A549 (cell line): ENCODE measurements around the gene IFRD1.

ENCODE experiments used
- EP300 ChIP-seq, 2 experiments: fragments of >200 bp; sonication (Bioruptor Twin); formaldehyde crosslinking; IDR thresholded peaks; 2 replicates in 1 of 2; 3 replicates in 1 of 2; pipeline ENCODE4 v1.6.1; 2016 to 2017
- MYC ChIP-seq: IDR thresholded peaks from 2 replicates; pipeline ENCODE4 v1.6.1; 2012; ENCODE audit warnings: mild to moderate bottlenecking, inconsistent platforms, low read length, improper control_type of control experiment, borderline replicate concordance
- NR3C1 ChIP-seq: fragments of >200 bp; sonication (Bioruptor Twin); formaldehyde crosslinking; IDR thresholded peaks from 3 replicates; pipeline ENCODE4 v1.6.1; 2017
- RNF2 ChIP-seq: fragments of 200-600 bp; sonication (generic); IDR thresholded peaks from 2 replicates; pipeline ENCODE4 v1.6.1; 2016; ENCODE audit warnings: low read depth, mild to moderate bottlenecking, antibody characterized with exemption, moderate library complexity, borderline replicate concordance
- ZFP36 ChIP-seq: fragments of 450-650 bp; IDR thresholded peaks from 2 replicates; pipeline ENCODE4 v1.6.1; 2014; ENCODE audit warnings: borderline replicate concordance; ENCODE audit not compliant: partially characterized antibody
- TF ChIP-seq, protein P1 (sequence below): fragments of >200 bp; sonication (Bioruptor Twin); formaldehyde crosslinking; IDR thresholded peaks from 3 replicates; pipeline ENCODE4 v1.5.1; 2016
- TF ChIP-seq, protein P2 (sequence below): fragments of 200-600 bp; sonication (generic); IDR thresholded peaks from 2 replicates; pipeline ENCODE4 v1.6.1; 2016; ENCODE audit warnings: antibody characterized with exemption, mild to moderate bottlenecking, moderate library complexity

DNA sequence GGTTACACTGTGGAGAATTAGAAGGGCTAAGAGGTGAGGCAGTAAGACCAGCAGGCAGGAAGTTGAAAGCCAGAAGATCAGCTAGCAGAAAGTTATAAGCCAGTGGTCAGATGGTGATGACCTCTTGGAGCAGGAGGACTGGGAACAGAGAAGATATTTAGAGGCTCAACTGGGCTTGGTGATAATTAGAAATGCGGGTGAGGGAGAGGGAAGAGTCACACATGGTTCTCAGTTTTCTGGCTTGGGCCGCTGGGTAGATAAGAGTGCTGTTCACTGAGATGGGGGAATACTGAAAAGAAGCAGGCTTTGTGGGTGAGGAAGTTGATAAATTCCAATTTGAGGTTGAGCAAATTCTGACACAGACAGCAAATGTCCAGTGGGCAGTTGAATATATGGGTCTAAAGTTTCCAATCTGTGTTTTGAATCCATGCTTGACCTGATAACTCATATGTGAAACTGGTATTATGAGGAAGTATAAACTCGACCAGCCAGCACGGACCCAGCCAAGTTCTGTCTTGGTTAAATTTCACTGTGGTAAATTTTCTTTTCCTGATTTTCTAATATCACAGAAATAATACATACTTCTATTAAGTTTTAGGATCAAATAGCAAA lies 53.2 kb downstream of the IFRD1 start:
- TF ChIP-seq, protein P1, sequence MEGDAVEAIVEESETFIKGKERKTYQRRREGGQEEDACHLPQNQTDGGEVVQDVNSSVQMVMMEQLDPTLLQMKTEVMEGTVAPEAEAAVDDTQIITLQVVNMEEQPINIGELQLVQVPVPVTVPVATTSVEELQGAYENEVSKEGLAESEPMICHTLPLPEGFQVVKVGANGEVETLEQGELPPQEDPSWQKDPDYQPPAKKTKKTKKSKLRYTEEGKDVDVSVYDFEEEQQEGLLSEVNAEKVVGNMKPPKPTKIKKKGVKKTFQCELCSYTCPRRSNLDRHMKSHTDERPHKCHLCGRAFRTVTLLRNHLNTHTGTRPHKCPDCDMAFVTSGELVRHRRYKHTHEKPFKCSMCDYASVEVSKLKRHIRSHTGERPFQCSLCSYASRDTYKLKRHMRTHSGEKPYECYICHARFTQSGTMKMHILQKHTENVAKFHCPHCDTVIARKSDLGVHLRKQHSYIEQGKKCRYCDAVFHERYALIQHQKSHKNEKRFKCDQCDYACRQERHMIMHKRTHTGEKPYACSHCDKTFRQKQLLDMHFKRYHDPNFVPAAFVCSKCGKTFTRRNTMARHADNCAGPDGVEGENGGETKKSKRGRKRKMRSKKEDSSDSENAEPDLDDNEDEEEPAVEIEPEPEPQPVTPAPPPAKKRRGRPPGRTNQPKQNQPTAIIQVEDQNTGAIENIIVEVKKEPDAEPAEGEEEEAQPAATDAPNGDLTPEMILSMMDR = no peak
- TF ChIP-seq, protein P2, sequence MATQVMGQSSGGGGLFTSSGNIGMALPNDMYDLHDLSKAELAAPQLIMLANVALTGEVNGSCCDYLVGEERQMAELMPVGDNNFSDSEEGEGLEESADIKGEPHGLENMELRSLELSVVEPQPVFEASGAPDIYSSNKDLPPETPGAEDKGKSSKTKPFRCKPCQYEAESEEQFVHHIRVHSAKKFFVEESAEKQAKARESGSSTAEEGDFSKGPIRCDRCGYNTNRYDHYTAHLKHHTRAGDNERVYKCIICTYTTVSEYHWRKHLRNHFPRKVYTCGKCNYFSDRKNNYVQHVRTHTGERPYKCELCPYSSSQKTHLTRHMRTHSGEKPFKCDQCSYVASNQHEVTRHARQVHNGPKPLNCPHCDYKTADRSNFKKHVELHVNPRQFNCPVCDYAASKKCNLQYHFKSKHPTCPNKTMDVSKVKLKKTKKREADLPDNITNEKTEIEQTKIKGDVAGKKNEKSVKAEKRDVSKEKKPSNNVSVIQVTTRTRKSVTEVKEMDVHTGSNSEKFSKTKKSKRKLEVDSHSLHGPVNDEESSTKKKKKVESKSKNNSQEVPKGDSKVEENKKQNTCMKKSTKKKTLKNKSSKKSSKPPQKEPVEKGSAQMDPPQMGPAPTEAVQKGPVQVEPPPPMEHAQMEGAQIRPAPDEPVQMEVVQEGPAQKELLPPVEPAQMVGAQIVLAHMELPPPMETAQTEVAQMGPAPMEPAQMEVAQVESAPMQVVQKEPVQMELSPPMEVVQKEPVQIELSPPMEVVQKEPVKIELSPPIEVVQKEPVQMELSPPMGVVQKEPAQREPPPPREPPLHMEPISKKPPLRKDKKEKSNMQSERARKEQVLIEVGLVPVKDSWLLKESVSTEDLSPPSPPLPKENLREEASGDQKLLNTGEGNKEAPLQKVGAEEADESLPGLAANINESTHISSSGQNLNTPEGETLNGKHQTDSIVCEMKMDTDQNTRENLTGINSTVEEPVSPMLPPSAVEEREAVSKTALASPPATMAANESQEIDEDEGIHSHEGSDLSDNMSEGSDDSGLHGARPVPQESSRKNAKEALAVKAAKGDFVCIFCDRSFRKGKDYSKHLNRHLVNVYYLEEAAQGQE = no peak
- TF ChIP-seq MYC = no peak
- no peak for TF ChIP-seq ZFP36
- no peak for TF ChIP-seq RNF2
- TF ChIP-seq NR3C1 = no peak
- TF ChIP-seq EP300 (IDR thresholded peaks at IDR 0.05) = no peak
